SU-DHL-6 (cell line): ENCODE results near the gene UCN2.
"Not testable (repeated sequence)": the region's sequence is repeated elsewhere in the genome, so short reads cannot be mapped to it uniquely, and the experiment has no call there.

ENCODE experiments used
- H2AFZ ChIP-seq: fragments of 200-600 bp; sonication (generic); 2 replicates; pipeline ENCODE4 v1.6.1; 2014; ENCODE audit warnings: low read depth, mild to moderate bottlenecking, moderate library complexity, mixed read lengths, antibody characterized with exemption, low read length; ENCODE audit not compliant: severe bottlenecking
- H3F3A ChIP-seq: fragments of 200-600 bp; shearing (Covaris generic); 2 replicates; pipeline ENCODE4 v1.6.0; 2016; ENCODE audit warnings: antibody characterized with exemption, mild to moderate bottlenecking; ENCODE audit not compliant: insufficient read depth
- H3K27ac ChIP-seq: fragments of 200-600 bp; sonication (generic); 2 replicates; pipeline ENCODE4 v1.5.1; 2016; ENCODE audit warnings: low read depth, mild to moderate bottlenecking, low read length, moderate library complexity, mixed read lengths
- H3K27me3 ChIP-seq: fragments of 200-600 bp; sonication (generic), shearing (Covaris generic); 2 replicates; pipeline ENCODE4 v1.6.0; 2014; ENCODE audit warnings: mild to moderate bottlenecking, low read length
- H3K36me3 ChIP-seq: fragments of 200-600 bp; sonication (generic); 2 replicates; pipeline ENCODE4 v1.6.1; 2014; ENCODE audit warnings: mild to moderate bottlenecking, low read length, mixed read lengths
- H3K4me2 ChIP-seq: fragments of 300-600, 200-600 bp; shearing (Covaris generic), sonication (generic); 2 replicates; pipeline ENCODE4 v1.6.0; 2014; ENCODE audit warnings: low read length, low read depth, mild to moderate bottlenecking; ENCODE audit not compliant: poor library complexity, severe bottlenecking
- H3K4me3 ChIP-seq: fragments of 200-600 bp; sonication (generic); 2 replicates; pipeline ENCODE4 v1.5.1; 2014; ENCODE audit warnings: antibody characterized with exemption, low read length, mild to moderate bottlenecking, mixed read lengths; ENCODE audit not compliant: insufficient read depth, poor library complexity, severe bottlenecking
- H3K79me2 ChIP-seq: fragments of 200-600 bp; sonication (generic); 2 replicates; pipeline ENCODE4 v1.6.1; 2014; ENCODE audit warnings: mild to moderate bottlenecking, low read length, moderate library complexity; ENCODE audit not compliant: insufficient read depth
- H3K9ac ChIP-seq: fragments of 200-600 bp; sonication (generic); 2 replicates; pipeline ENCODE4 v1.7.0; 2014; ENCODE audit warnings: mild to moderate bottlenecking, low read length
- H3K9me2 ChIP-seq: fragments of 200-600 bp; sonication (generic); replicated peaks from 2 replicates; pipeline ENCODE4 v1.6.1; 2014; ENCODE audit warnings: low read length; ENCODE audit not compliant: insufficient read depth
- H3K9me3 ChIP-seq: fragments of 200-600 bp; sonication (generic); 2 replicates; pipeline ENCODE4 v1.6.1; 2014; ENCODE audit warnings: low read length, mixed read lengths; ENCODE audit not compliant: insufficient read depth
- H4K20me1 ChIP-seq: fragments of 200-600 bp; sonication (generic); 2 replicates; pipeline ENCODE4 v1.6.1; 2014; ENCODE audit warnings: low read depth, mild to moderate bottlenecking, antibody characterized with exemption, low read length, moderate library complexity, mixed read lengths
- CTCF ChIP-seq: fragments of 200-600 bp; sonication (generic); IDR thresholded peaks from one replicate; pipeline ENCODE4 v1.5.1; 2017; ENCODE audit warnings: antibody characterized with exemption, mild to moderate bottlenecking, low read length, moderate library complexity; ENCODE audit not compliant: insufficient read depth, poor library complexity, severe bottlenecking
- EZH2phosphoT487 ChIP-seq: fragments of 200-600 bp; sonication (generic), shearing (Covaris generic); conservative IDR thresholded peaks from 2 replicates; pipeline ENCODE4 v1.6.1; 2018; ENCODE audit warnings: mild to moderate bottlenecking, antibody characterized with exemption, low read length, moderate library complexity, mixed read lengths

The UCN2 gene

DNA sequence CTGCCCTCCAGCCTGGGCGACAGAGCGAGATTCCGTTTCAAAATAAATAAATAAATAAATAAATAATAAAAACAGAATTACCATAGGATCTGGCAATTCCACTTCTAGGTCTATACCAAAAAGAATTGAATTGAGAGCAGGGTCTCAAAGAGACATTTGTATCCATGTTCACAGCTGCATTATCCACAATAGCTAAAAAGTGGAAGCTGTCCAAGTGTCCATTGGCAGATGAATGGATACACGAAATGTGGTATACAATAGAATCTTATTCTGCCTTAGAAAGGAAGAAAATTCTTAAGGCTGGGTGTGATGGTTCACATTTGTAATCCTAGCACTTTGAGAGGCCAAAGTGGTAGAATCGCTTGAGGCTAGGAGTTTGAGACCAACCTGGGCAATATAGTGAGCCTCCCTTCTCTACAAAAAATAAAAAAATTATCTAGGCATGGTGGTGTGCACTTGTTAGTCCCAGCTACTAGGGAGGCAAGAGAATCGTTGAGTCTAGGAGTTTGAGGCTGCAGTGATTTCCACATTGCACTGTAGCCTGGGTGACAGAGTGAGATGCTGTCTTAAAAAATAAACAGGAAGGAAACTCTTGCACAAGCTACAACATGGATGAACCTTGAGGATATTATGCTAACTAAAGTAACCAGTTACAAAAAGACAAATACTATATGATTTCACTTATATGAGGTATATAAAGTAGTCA is 31.2 kb downstream of the UCN2 start:
- no peaks in the 10 kb centered on the region for H3K27me3 ChIP-seq
- H3K79me2 ChIP-seq, result no peaks in the 10 kb centered on the region
- no peaks in the 10 kb centered on the region for H3K36me3 ChIP-seq
- no peaks in the 10 kb centered on the region for H3F3A ChIP-seq
- no peak overlapping the region for H3K4me2 ChIP-seq
- no peak overlapping the region for H3K4me3 ChIP-seq
- no peaks in the 10 kb centered on the region for H3K9me2 ChIP-seq
- no peaks in the 10 kb centered on the region for H3K9me3 ChIP-seq
- H4K20me1 ChIP-seq, result no peaks in the 10 kb centered on the region
- H2AFZ ChIP-seq, result no peak overlapping the region
- H3K27ac ChIP-seq, result no peak overlapping the region
- no peak overlapping the region for H3K9ac ChIP-seq
- TF ChIP-seq EZH2phosphoT487 (no peak), CTCF (no peak)

DNA sequence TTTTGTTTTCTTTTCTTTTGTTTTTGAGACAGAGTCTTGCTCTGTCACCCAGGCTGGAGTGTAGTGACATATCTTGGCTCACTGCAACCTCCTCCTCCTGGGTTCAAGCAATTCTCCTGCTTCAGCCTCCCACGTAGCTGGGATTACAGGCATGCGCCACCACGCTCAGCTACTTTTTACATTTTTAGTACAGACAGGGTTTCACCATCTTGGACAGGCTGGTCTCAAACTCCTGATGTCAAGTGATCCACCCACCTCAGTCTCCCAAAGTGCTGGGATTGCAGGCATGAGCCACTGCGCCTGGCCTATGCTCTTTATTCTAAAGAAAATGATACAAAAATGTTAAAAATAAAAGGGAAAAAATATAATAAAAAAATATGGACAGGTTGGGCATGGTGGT is 32.9 kb downstream of the UCN2 start:
- H3K9ac ChIP-seq, H3K4me3 ChIP-seq, H3F3A ChIP-seq, H4K20me1 ChIP-seq, H3K27ac ChIP-seq, H3K79me2 ChIP-seq, H2AFZ ChIP-seq, H3K9me2 ChIP-seq, H3K4me2 ChIP-seq, H3K27me3 ChIP-seq, H3K36me3 ChIP-seq, H3K9me3 ChIP-seq: not testable (repeated sequence)

GRCh38 chr3:48528754-48529153 is 34.8 kb downstream of the UCN2 start:
- H3K4me2 ChIP-seq, result no peak overlapping the region
- H2AFZ ChIP-seq, result no peak overlapping the region
- H4K20me1 ChIP-seq, result no peaks in the 10 kb centered on the region
- H3K9me3 ChIP-seq, result no peaks in the 10 kb centered on the region
- H3K36me3 ChIP-seq, result no peaks in the 10 kb centered on the region
- H3K9me2 ChIP-seq, result no peaks in the 10 kb centered on the region
- no peaks in the 10 kb centered on the region for H3F3A ChIP-seq
- no peak for TF ChIP-seq CTCF
- no peak for TF ChIP-seq EZH2phosphoT487
- H3K27me3 ChIP-seq, result no peaks in the 10 kb centered on the region
- no peak overlapping the region for H3K27ac ChIP-seq
- no peaks in the 10 kb centered on the region for H3K79me2 ChIP-seq
- no peak overlapping the region for H3K4me3 ChIP-seq
- H3K9ac ChIP-seq, result no peak overlapping the region

DNA sequence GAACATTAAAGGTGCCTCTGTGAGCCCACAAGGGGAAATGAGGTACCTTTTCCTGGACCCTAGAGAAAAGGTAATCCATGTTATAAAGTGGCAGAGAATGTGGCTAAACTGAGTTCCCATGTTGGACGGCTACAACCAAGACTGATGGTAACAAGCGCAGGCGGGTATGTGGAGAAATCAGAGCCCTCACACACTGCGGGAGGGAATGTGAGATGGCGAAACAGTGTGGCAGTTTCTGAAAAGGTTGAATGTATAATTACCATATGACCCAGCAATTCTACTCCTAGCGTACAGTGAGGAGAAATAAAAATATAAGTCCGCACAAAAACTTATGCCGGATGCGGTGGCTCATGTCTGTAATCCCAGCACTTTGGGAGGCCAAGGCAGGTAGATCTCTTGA is 35.5 kb downstream of the UCN2 start:
- Histone ChIP-seq H2AFZ (no peak overlapping the region), H3K79me2 (no peaks in the 10 kb centered on the region), H3K36me3 (no peaks in the 10 kb centered on the region), H3K27me3 (no peaks in the 10 kb centered on the region), H4K20me1 (no peaks in the 10 kb centered on the region), H3K27ac (no peak overlapping the region), H3K9ac (no peak overlapping the region), H3K9me3 (no peaks in the 10 kb centered on the region), H3F3A (no peaks in the 10 kb centered on the region), H3K4me3 (no peak overlapping the region), H3K4me2 (no peak overlapping the region), H3K9me2 (no peaks in the 10 kb centered on the region)
- TF ChIP-seq CTCF (no peak), EZH2phosphoT487 (no peak)
